ENCODE results near the gene GABBR1.
A peak's percentile ranks its signal among the peaks of the same experiment; 100 is the strongest.

GABBR1 gene

GRCh38 chr6:29617782-29618554 is 15.0 kb downstream of the GABBR1 start:
- no peak for DNase-seq

DNA sequence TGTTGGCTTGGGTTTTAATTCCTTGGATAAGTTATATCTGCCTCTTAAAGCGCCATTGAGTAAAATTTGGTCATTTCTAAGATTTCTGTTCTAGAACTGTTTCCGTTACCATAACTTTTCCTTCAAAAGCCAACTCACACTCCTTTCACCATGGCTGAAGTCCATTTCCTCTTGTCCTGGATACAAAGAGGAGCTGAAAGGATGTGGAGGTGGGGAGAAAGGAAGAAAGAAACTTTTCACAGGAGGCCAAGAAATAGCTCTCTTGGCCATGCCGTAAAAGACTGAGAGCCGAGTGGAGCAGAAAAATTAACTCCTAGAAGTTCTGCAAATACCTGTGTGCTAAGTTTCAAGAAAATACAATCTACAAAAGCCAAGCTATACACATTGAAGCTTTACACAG is 21.6 kb downstream of the GABBR1 start:
- DNase-seq: no peak

- DNase-seq: no peak
Measured at GRCh38 chr6:29610540-29610939, 22.4 kb downstream of the GABBR1 start.

DNA sequence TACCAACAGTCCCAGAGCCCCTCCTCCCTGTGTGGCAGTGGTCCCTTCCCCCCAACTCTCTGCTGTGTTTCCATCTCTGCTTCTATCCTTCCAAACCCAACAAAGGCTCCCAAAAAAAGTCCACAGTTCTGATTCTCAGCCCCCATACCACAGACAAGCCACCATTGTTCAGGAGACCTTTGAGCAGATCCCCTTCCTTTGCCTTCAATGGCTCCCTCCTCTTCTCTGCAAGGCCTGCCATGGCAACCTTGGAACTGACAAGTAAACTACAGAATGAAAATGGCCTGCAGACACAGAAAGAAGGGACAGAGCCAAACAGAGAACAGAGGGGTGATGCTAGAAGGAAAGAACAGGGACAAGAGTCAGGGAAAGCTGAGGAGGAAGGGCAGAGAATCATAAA is 24.9 kb downstream of the GABBR1 start:
- no peak for DNase-seq

DNA sequence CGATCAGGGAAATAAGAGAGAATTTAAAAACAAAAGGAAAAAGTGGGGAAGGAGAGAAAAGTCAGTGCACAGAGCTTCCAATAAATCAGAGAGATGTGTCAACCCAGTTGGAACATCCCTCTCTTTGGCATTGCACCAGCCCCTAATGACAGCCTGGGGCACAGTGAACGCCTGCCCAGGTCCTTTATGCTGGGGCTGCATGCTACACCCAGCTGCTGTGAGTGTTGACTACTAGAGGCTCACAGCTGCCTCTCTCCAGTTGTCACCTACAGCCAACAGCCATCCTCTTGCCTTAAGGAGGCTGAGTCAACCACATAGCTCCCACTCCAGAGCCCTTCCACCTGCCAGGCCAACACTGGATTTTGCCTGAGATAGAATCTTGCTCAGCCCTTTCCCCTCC is 29.1 kb downstream of the GABBR1 start:
- DNase-seq: no peak

GRCh38 chr6:29603456-29603855 is 29.5 kb downstream of the GABBR1 start:
- no peak for DNase-seq

DNA sequence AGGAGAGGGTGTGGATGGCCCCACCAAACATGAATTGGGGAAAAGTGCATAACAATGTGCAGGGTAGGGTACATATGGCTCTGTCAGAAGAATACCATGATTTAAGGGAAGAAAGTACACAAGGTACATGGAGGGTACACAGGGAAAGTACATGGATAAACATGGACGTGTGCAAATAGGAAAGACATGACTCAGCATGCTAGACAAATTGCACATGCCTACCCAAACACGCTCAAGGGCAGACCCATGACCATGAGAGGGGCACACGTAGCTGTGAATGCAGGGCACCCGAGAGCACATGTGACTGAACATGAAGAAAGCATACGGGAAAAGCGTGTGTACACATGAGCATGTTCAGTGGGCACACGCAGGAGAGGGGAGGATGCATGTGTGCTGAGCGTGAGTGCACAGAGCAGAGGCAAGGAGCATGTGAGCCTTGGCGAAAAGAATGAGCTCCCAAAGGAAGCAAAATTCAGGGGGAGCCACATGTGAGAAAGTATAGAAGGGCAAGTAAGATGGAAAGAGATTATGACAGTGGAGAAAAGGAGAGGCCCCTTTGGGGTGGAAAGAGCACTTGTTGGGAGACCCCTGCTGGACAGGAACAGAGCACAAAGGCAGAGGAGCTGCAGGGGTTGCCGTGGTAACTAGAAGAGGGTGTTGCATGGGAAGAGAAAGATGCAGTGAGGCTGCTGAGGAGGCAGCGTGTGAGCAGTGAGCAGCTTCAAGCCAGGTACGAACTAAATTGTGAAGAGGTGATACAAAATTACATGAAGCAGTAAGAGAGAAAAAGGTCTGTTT is 30.2 kb downstream of the GABBR1 start:
- DNase-seq: peak in 1 of 2 experiments; percentile 16

- DNase-seq: no peak
Measured at GRCh38 chr6:29598172-29598747, 34.7 kb downstream of the GABBR1 start.

GRCh38 chr6:29597184-29597583 is 35.8 kb downstream of the GABBR1 start:
- no peak for DNase-seq

DNA sequence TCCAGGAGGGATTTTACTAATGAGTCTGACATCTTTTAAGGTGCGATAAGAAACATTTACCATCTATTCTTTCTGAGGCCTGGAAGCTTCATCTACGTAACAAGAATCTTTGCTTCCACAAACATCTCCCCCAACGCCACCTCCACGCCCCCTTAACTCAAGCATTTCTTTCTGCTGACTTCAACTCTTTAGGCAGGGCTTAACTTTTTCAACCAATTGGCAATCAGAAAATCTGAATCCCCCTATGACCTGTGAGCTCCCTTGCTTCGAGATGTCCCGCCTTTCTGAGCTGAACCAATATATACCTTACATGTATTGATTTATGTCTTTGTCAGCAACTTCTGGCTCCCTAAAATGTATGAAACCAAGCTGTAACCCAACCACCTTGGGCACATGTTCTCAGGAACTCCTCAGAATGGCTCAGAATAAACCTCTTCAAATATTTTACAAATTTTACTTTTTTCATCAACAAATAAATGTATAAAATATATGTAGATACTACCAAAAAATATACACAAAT is 36.5 kb downstream of the GABBR1 start:
- no peak for DNase-seq

DNA sequence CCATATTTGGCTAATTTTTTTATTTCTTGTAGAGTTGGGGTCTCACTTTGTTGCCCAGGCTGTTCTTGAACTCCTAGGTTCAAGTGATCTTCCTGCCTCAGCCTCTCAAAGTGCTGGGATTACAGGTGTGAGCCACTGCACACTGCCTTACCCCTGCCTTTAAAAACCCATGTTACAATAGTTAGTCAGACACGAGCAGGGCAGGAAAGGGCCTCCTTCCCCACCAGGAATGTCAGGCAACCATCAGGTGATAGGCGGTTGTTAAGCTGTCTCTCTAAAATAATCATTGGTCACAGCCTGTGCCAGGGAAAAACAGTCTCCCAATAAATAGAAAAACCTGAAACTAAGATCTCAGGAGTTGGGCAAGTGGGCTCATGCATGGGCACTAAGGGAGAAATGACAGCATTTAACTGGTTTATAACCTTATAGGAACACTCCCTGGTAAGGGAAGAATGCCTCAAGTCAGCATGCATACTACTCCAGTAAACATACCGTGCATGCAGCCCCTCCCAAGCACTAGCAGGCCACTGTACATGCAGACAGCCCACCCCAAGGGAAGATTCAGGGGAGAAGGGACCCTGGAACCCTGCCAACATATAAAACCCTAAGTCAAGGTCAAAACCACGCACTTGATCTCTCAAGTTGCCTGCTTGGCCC is 39.7 kb downstream of the GABBR1 start:
- no peak for DNase-seq

- no peak for DNase-seq
Measured at GRCh38 chr6:29591677-29592076, 41.3 kb downstream of the GABBR1 start.

DNA sequence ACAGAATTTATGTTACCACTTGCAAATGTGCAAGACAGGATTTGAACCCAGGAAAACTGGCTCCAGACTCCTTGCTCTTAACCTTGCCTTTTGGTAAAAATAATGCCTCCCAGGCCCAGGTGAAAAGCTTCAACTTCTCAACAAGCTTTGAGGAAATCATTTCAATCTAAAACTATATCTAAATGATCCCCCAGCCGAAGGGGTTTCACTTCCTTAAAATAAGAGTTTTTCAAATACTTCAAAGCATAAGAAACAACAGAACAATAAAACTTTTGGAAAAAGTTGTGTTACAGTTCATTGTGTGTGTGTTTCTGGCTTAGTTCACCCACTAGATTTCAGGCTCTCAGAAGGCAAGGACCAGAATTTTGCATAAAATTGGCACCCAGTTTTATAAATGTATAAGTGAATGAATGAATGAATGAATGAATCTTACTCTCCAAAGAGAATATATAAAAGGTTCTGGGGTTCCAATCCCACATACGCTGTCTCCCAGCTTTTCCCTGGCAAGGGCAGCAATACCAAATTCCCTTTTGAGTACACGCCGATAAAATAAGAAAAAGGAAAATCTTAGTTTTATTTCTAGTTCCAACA is 42.7 kb downstream of the GABBR1 start:
- no peak for DNase-seq

DNA sequence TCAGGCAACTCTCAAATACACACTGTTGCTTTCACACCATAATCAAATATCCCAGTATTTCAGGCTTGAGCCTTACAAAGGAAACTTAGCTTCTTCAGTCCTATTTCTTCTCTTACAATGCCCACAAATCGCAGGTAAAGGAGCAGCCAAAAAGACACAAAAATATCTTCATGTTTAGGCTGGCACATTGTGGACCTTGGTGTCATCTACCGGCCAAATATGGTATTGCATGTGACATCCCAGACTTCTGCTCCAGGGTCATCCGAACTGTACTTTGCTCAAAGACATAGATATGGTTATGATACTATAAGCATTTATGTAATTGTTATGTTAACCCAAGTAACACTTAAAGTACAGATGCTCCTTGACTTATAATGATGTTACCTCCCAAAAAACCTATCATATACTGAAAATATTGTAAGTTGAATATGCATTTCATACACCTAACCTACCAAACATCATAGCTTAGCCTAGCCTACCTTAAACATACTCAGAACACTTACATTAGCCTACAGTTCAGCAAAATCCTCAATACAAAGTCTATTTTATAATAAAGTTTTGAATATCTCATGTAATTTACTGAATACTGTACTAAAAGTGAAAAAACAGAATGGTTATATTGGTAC is 43.4 kb downstream of the GABBR1 start:
- peak in 1 of 2 experiments; percentile 39 for DNase-seq

DNA sequence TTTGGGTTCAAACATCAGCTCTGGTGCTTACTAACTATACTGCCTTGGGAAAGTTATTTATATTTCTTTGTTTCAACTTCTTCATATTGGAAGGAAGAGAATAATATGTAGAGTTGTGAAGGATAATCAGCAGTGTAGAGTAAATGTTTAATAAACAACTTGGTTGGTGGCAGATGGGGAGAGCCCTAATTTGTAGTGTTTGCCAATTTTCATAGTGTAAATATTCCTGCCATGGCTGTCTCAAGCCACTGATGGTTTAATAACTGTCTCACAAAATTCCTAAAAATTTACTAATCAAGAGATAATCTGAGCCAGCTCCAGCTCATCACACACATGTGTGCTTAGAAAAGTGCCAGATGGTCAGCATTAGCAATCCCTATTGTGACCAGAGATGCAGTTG is 48.2 kb downstream of the GABBR1 start, which contains the start of gene OR2H2:
TSS of gene OR2H2 (plus strand) at position 301 of the 400 bp plus-strand sequence. CDS start 2,824 bp downstream, outside the sequence.
- DNase-seq: no peak

- DNase-seq: no peak
Measured at GRCh38 chr6:29577544-29577943, 55.4 kb downstream of the GABBR1 start.

- DNase-seq: no peak
Measured at GRCh38 chr6:29576056-29576455, 56.9 kb downstream of the GABBR1 start.

DNA sequence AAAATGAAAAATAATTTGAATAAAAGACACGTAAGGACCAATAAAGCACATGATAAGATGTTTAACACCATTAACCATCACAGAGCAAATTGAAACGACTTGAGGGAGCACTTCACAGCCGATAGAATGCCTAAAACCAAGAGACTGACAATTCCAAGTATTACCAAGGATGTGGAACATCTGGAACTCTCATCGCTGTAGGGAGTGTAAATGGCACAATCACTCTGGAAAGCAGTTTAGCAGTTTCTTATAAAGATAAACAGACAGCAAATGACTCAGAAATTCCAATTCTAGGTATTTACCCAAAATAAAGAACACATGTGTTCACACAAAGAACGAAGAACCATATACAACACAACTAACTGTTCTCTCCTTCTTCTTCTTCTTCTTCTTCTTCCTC is 65.0 kb downstream of the GABBR1 start:
- no peak for DNase-seq

- DNase-seq: no peak
Measured at GRCh38 chr6:29567541-29567940, 65.4 kb downstream of the GABBR1 start.

DNA sequence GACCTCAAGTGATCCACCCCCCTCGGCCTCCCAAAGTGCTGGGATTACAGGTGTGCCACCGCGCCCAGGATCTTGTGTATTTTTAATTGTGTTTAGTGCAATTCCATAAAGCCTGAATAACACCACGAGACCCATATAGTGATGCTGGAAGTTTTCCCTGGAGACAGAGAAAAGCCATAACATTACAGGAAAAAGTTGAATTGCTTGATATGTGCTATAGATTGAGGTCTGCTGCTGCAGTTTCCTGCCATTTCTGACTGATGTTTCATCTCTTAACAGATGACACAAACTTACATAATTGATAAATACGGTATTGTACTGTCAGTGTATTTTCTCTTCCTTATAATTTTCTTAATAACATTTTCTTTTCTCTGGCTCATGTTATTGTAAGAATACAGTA is 66.1 kb downstream of the GABBR1 start:
- no peak for DNase-seq

DNA sequence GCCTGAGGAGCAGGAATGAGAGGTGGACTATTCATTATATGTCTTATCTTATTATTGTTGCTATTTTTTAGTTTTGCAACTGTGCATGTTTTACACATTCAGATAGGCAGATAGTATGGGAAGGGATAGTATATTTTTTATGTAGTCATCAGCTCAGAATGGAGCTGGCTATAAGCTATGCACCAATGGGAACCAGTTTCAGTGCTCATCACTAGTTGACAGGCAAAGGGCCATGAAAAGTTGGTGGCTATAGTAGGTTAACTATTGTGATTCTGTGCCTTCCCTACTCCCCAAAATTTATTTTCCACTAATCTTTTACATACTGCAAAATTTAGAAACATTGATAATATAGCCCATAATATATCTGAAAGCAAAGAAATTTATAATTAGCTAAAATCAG is 68.1 kb downstream of the GABBR1 start:
- no peak for DNase-seq

- DNase-seq: no peak
Measured at GRCh38 chr6:29563435-29563965, 69.5 kb downstream of the GABBR1 start.
